GM20431 (cell line): ENCODE measurements around the gene FGL2.
"Not testable (repeated sequence)": the region's sequence is repeated elsewhere in the genome, so short reads cannot be mapped to it uniquely, and the experiment has no call there.

Source experiments
- in situ Hi-C: fragments of 300-500 bp; cut with MseI, MboI; formaldehyde crosslinking; loops from one replicate; pipeline ENCODE4 v1.15.0; 2020; ENCODE audit warnings: low sequenced_read_pairs; ENCODE audit not compliant: unreplicated experiment

The FGL2 gene

DNA sequence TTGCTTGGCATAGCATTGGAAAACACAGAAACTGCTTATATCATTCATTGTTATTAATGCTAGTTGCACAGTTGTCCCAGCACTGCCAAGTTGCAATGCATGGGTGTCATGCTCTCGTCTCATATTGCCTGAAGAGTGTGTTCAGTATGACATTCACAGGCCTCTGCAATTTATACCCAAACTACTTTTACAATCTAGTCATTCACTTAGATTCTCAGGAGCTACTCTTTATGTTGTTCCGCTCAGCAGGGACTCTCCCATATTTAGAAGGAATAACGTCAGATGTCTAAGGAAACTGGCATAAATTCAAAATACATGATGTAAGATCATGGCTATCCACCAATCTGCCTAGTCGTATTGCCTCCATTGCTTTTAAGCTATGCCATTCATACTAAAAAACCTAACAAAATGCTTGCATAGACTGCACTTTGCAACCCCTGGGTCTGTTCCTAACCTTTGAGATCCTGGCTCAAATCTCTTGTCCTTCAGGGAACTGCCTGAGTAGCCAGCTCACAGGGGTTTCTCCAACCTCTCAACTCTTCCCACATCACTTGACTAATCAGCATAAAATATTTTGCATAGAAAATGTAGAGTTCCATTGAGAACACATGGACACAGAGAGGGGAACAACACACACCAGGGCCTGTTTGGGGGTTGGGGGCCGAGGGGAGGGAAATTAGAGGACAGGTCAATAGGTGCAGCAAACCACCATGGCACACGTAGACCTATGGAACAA is 27.0 kb downstream of the FGL2 start:
- in situ Hi-C loops, result not testable (repeated sequence)

DNA sequence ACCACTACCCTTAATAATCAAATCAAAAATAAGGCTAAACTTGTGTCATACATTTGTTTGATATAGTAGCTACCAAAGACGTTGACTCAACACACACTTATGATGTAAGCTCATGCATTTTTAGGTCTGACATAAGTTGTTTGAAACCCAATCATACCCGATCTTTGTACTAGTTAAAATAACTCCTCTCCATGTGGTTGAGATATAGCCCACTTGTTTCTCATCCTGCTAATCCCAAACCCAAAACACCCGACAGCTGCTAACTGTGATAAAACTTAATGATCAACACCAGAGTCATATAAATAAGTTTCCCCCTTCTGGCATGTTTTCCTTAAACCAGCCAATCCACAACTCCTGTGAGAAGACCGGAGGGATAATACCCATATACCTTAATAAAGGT is 28.5 kb downstream of the FGL2 start:
- in situ Hi-C loops, result not testable (repeated sequence)

DNA sequence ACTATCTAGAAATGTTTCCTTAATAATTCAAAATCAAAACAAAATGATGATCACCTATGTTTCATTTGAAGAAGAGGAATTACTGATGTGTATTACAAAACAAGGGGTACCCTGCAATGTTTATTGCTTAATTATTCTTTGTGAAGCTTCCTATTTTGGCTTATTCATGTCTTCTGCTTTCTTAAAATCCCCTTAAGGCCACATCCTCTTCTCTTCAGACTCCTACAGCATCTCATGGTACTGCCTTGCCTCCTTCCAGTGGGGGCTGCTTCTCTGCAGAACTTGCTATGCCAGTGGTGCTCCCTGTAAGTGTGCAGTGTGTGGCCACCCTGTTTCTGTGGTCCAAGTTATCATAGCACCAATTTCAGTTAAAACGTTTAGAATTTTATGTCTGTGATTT is 42.2 kb downstream of the FGL2 start:
- in situ Hi-C loops, result no loop called here

DNA sequence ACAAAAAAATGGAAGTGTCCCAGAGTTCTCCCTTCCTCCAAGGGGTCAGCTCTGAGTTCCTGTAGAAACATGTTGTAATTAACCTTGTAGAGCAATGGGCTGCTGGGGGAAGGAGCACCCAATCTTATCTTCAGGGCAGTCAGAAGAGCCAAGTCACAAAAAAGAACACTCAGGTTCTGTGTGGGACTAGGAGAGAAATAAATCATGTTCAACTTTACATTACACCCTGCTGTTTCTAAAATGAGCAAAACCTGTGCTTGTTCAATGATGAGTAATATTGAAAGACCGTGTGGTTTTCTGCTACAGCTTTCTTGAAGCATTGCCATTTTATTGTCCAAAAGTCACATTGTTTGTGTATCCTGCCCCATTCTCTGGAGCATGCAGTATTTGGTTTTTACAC is 42.6 kb downstream of the FGL2 start:
- in situ Hi-C loops, result not testable (repeated sequence)

DNA sequence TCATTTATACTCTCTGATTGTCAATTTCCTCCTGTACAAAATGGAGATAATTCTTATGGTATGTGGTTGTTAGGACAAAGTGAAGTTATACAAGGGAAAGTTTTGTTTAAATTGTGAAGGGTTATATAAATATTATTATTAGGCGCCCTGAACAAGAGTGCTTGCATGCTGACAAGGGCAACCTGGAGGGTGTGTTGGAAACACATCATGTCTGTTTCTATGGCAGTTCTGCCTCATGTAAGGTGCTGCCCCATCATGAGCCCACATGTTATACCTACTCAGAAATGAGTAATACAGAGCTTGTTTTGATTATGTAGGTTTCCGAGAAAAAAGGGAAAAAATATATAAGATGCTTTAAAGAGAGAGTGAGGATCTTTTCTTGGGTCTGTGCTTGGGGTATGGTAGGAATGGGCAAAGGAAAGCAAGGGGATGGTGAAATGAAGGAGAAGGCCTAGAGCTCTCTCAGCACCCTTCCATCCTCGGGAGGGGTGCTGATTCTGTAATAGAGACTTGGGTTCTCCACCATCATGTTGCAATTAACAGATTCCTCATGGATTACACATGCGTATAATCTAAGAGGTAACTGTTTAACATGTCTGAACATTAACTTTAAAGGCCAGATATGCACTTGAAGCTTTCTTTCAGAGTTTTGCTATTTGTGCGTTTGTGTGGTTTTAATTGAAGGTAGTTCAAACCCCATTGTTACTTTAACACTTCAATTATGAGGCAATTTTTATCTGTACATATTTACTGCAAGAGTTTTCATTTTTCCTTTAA is 43.8 kb downstream of the FGL2 start:
- in situ Hi-C loops, result not testable (repeated sequence)

DNA sequence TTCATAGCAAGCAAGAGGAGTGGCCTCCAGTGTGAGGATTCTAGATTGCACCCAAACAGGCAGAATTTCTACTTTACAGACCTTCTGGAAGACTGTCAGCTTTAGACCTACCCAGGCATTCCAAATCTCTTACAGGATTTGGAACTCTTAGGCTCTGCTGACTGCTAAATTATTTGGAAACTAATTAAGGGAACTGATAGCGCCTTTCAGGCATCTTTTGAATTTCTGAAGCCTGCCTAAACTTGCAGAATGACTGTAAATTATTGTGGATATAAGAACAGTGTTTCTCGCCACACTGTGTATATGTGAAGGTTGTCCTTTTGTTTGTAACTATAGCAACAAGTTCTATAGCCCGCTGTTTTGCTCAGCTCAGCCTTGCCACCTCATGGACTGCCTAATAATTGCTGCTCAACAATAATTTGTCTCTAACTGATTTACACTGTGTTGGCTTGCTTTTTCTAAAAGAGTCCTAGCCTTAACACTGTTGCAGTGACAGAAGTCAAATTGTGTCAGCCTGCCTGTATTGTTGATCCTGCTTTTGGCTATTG is 44.6 kb downstream of the FGL2 start:
- in situ Hi-C loops, result not testable (repeated sequence)

DNA sequence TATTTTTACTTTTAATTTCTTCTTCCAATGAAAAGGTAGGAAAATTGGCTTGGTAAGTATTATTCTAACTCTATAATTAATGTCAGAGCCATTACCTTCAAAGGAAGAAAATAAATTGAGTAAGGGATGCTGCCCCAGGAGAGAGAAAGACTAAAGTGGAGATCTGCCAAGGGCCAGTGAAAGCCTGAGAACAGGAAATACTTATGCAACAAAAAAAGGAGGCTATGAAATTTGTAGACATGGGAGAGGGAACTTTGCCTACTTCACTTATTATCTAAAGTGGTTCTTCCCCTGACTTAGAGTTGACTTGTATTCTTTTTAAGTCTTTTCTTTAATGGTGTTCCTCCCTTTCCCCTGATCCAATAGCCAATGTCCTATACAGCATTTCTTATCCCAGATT is 47.4 kb downstream of the FGL2 start:
- in situ Hi-C loops, result not testable (repeated sequence)
